Neural progenitor cell (in vitro differentiated cells): ENCODE results near the gene IPO9.

Source experiments
- EZH2phosphoT487 ChIP-seq: fragments of 200-600 bp; sonication (generic); IDR thresholded peaks from 2 replicates; pipeline ENCODE4 v1.6.1; 2017; ENCODE audit warnings: antibody characterized with exemption
- TF ChIP-seq, protein P1 (sequence below): fragments of 200-600 bp; sonication (generic); IDR thresholded peaks from 2 replicates; pipeline ENCODE4 v1.5.1; 2017; ENCODE audit warnings: antibody characterized with exemption, mild to moderate bottlenecking

DNA sequence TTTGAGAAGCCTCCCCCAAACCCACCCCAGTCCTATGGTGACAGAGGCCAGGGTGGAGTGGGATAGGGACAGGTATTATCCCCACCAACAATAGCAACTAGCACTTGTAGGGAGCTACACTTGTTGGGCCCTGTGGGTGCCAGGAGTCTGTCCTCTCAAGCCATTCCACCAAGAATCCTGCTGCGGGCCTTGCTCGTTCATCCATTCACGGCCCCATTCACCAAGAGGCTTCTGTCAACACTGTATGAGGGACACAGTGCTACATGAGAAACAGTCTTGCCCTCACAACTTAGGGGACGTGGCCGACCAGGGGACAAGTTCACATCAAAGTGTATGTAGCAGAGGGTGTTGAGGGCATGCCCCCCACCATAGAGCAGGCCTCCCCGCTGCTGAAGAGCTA is 78.7 kb downstream of the IPO9 start:
- no peak for TF ChIP-seq EZH2phosphoT487
- TF ChIP-seq, protein P1, sequence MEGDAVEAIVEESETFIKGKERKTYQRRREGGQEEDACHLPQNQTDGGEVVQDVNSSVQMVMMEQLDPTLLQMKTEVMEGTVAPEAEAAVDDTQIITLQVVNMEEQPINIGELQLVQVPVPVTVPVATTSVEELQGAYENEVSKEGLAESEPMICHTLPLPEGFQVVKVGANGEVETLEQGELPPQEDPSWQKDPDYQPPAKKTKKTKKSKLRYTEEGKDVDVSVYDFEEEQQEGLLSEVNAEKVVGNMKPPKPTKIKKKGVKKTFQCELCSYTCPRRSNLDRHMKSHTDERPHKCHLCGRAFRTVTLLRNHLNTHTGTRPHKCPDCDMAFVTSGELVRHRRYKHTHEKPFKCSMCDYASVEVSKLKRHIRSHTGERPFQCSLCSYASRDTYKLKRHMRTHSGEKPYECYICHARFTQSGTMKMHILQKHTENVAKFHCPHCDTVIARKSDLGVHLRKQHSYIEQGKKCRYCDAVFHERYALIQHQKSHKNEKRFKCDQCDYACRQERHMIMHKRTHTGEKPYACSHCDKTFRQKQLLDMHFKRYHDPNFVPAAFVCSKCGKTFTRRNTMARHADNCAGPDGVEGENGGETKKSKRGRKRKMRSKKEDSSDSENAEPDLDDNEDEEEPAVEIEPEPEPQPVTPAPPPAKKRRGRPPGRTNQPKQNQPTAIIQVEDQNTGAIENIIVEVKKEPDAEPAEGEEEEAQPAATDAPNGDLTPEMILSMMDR: no peak
